IMR-90 (cell line): Measurements from ENCODE around the gene PCDHGA9. TPM values are rescaled to one million over a fixed set of nuclear protein-coding genes. Genes with fewer than 3 reads are reported as not detected.
A peak's percentile ranks its signal among the peaks of the same experiment; 100 is the strongest.

Source experiments
- ATAC-seq: fragments of 200-7000 bp; cut with Tn5 transposase; 2 replicates; pipeline ENCODE4 v1.9.1; 2020; ENCODE audit warnings: low read depth, mild to moderate bottlenecking, moderate library complexity
- BruUV-seq: library from RNA; stranded (reverse); fragments of 400-500 nt; replicated peaks from 2 replicates; lab custom pipeline; 2021; lab: Mats Ljungman, UMichigan
- CTCF ChIA-PET: fragments of 300-600 bp; formaldehyde crosslinking; extraction: SDS; loops from one replicate; lab custom pipeline; 2021; ENCODE audit warnings: antibody characterized with exemption; lab: Yijun Ruan, JAX
- POLR2A ChIA-PET: fragments of 300-600 bp; sonication (Branson Sonifier 250); formaldehyde crosslinking; loops from one replicate; lab custom pipeline; 2022; ENCODE audit warnings: antibody characterized with exemption; ENCODE audit not compliant: unreplicated experiment; lab: Charles Lee
- DNase-seq: peaks from one replicate; pipeline ENCODE4 v3.0.0; 2013
- H2AFZ ChIP-seq: replicated peaks from 2 replicates; pipeline ENCODE3; 2013; ENCODE audit warnings: low read length, mild to moderate bottlenecking; ENCODE audit not compliant: poor library complexity
- H2AK5ac ChIP-seq: 2 replicates; pipeline ENCODE4 v1.6.1; 2013; ENCODE audit warnings: low read depth, low read length, inconsistent platforms
- H2AK9ac ChIP-seq: replicated peaks from 2 replicates; pipeline ENCODE3; 2013; ENCODE audit warnings: mild to moderate bottlenecking, low read depth, low read length, moderate library complexity; ENCODE audit not compliant: poor library complexity
- H2BK120ac ChIP-seq: 2 replicates; pipeline ENCODE4 v1.6.1; 2013; ENCODE audit warnings: low read depth, low read length, inconsistent platforms
- H2BK15ac ChIP-seq: 3 replicates; pipeline ENCODE4 v1.6.1; 2013; ENCODE audit warnings: low read depth, low read length, inconsistent platforms
- H2BK20ac ChIP-seq: 2 replicates; pipeline ENCODE4 v1.6.1; 2013; ENCODE audit warnings: low read depth, mild to moderate bottlenecking, inconsistent platforms, low read length, moderate library complexity
- H2BK5ac ChIP-seq: 2 replicates; pipeline ENCODE4 v1.6.1; 2013; ENCODE audit warnings: mild to moderate bottlenecking, low read depth, low read length, inconsistent platforms; ENCODE audit not compliant: poor library complexity, severe bottlenecking
- H3K14ac ChIP-seq: replicated peaks from 2 replicates; pipeline ENCODE4 v1.6.1; 2013; ENCODE audit warnings: low read depth, low read length, inconsistent platforms
- H3K18ac ChIP-seq: 2 replicates; pipeline ENCODE4 v1.6.1; 2013; ENCODE audit warnings: low read depth, low read length, control low read depth
- H3K23ac ChIP-seq: 2 replicates; pipeline ENCODE4 v1.6.1; 2013; ENCODE audit warnings: low read depth, low read length, inconsistent platforms
- H3K27ac ChIP-seq: 2 replicates; pipeline ENCODE4 v1.5.1; 2013; ENCODE audit warnings: mild to moderate bottlenecking, control low read depth, low read length; ENCODE audit not compliant: insufficient read depth
- H3K27me3 ChIP-seq: 2 replicates; pipeline ENCODE4 v1.6.1; 2013; ENCODE audit warnings: low read length; ENCODE audit not compliant: control insufficient read depth, insufficient read depth
- H3K36me3 ChIP-seq: 2 replicates; pipeline ENCODE4 v1.6.1; 2013; ENCODE audit warnings: low read length, mixed read lengths; ENCODE audit not compliant: control insufficient read depth, insufficient read depth
- H3K4ac ChIP-seq: 2 replicates; pipeline ENCODE4 v1.6.1; 2013; ENCODE audit warnings: low read depth, low read length, inconsistent platforms
- H3K4me1 ChIP-seq: 2 replicates; pipeline ENCODE4 v1.6.1; 2013; ENCODE audit warnings: low read length, mixed read lengths; ENCODE audit not compliant: control insufficient read depth, insufficient read depth
- H3K4me2 ChIP-seq: 2 replicates; pipeline ENCODE4 v1.6.1; 2013; ENCODE audit warnings: low read depth, mild to moderate bottlenecking, control low read depth, low read length, moderate library complexity
- H3K4me3 ChIP-seq: 2 replicates; pipeline ENCODE4 v1.5.1; 2013; ENCODE audit warnings: low read depth, mild to moderate bottlenecking, control low read depth, low read length, moderate library complexity; ENCODE audit not compliant: insufficient read depth
- H3K56ac ChIP-seq: 2 replicates; pipeline ENCODE4 v1.6.1; 2013; ENCODE audit warnings: low read length, inconsistent platforms; ENCODE audit not compliant: insufficient read depth; ENCODE audit errors: extremely low read depth
- H3K79me1 ChIP-seq, 2 experiments: 2 replicates each; pipeline ENCODE4 v1.6.1; 2013; ENCODE audit warnings: low read length in 2 of 2, inconsistent platforms in 1 of 2, low read depth in 1 of 2
- H3K9ac ChIP-seq: 2 replicates; pipeline ENCODE4 v1.6.1; 2013; ENCODE audit warnings: low read depth, low read length, control low read depth
- H3K9me1 ChIP-seq: 2 replicates; pipeline ENCODE4 v1.6.1; 2013; ENCODE audit warnings: low read length, inconsistent platforms; ENCODE audit not compliant: insufficient read depth
- H3K9me3 ChIP-seq: 2 replicates; pipeline ENCODE4 v1.6.1; 2013; ENCODE audit warnings: low read length; ENCODE audit not compliant: control insufficient read depth, insufficient read depth
- H4K20me1 ChIP-seq: 2 replicates; pipeline ENCODE4 v1.6.1; 2013; ENCODE audit warnings: low read length, inconsistent platforms; ENCODE audit not compliant: insufficient read depth
- H4K5ac ChIP-seq: 2 replicates; pipeline ENCODE4 v1.6.1; 2013; ENCODE audit warnings: mild to moderate bottlenecking, low read depth, low read length, control low read depth
- H4K8ac ChIP-seq, 2 experiments: 2 replicates each; pipeline ENCODE4 v1.6.1; 2013; ENCODE audit warnings: low read depth in 2 of 2, low read length in 2 of 2, control low read depth in 1 of 2, inconsistent platforms in 1 of 2
- H4K91ac ChIP-seq: 2 replicates; pipeline ENCODE4 v1.6.1; 2013; ENCODE audit warnings: low read depth, low read length, inconsistent platforms; ENCODE audit not compliant: insufficient read depth
- NFE2L2 ChIP-seq: fragments of 150-350 bp; IDR thresholded peaks from 2 replicates; pipeline ENCODE4 v1.6.1; 2016; ENCODE audit warnings: low read depth, mild to moderate bottlenecking, low read length
- WGBS, 2 experiments: methylation state at CpG; one replicate each; pipeline versions ENCODE4 v1.1.5 to v1.1.7; 2013; ENCODE audit warnings: missing lambda C conversion rate in 2 of 2; ENCODE audit not compliant: insufficient read length in 1 of 2; ENCODE audit errors: extremely low coverage in 2 of 2; 5-methylcytosine and 5-hydroxymethylcytosine counted together
- dilution Hi-C: fragments of 300-500 bp; cut with HindIII; formaldehyde crosslinking; loops from one replicate; pipeline ENCODE4 v1.14.3; 2018; ENCODE audit warnings: low sequenced_read_pairs; ENCODE audit not compliant: unreplicated experiment
- in situ Hi-C: fragments of 300-500 bp; cut with MboI; formaldehyde crosslinking; loops from 3 replicates; pipeline ENCODE4 v1.14.3; 2019; ENCODE audit warnings: low sequenced_read_pairs, inconsistent platforms, mixed read lengths
- intact Hi-C: fragments of 100-400 bp; cut with micrococcal nuclease; formaldehyde crosslinking; loops from 2 replicates; pipeline ENCODE4 v1.10.0; 2022
- polyA plus RNA-seq, 3 experiments: library from polyadenylated mRNA; depleted of rRNA; stranded (reverse); fragments of >200 nt; gene quantifications; 2 replicates each; pipeline ENCODE4 v1.2.3, GENCODE V29; 2012; ENCODE audit warnings: low replicate concordance in 1 of 3
- total RNA-seq: library from RNA; depleted of rRNA; stranded (reverse); fragments of >200 nt; gene quantifications from 2 replicates; pipeline ENCODE4 v1.2.3, GENCODE V29; 2012

Gene PCDHGA9
- total and polyA plus RNA-seq, 2 of the 4 experiments (the other 2 are of a cell fraction) = 1.8 to 4.5 TPM

DNA sequence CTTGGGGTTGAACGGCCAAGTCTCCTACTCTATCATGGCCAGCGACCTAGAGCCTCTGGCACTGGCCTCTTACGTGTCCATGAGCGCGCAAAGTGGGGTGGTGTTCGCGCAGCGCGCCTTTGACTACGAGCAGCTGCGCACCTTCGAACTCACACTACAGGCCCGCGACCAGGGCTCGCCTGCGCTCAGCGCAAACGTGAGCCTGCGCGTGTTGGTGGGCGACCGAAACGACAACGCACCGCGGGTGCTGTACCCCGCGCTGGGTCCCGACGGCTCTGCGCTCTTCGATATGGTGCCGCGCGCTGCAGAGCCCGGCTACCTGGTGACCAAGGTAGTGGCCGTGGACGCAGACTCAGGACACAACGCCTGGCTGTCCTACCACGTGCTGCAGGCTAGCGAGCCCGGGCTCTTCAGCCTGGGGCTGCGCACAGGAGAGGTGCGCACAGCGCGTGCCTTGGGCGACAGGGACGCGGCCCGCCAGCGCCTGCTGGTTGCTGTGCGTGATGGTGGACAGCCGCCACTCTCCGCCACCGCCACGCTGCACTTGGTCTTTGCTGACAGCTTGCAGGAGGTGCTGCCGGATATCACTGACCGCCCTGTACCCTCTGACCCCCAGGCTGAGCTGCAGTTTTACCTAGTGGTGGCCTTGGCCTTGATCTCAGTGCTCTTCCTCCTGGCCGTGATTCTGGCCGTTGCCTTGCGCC, 2.9 kb upstream of the PCDHGA9 start:
- Histone ChIP-seq H4K5ac (no peak overlapping the region), H3K9ac (no peak overlapping the region), H2AFZ (peak overlapping the region; percentile 58), H3K9me3 (peaks cover 46% of the 10 kb centered on the region), H2AK5ac (no peak overlapping the region), H2BK15ac (no peak overlapping the region), H4K8ac (no peak overlapping the region), H3K4me1 (no peaks in the 10 kb centered on the region), H3K14ac (no peak overlapping the region), H2BK20ac (no peak overlapping the region), H2AK9ac (peak overlapping the region; percentile 26), H3K4ac (no peak overlapping the region), H3K9me1 (no peaks in the 10 kb centered on the region), H3K36me3 (peaks cover 18% of the 10 kb centered on the region), H4K20me1 (no peaks in the 10 kb centered on the region), H3K4me3 (peak overlapping the region; percentile 13; the same call in 1 of the 2 replicates), H3K23ac (no peak overlapping the region), H3K56ac (no peak overlapping the region), H3K4me2 (peak overlapping the region; percentile 42; the same call in 1 of the 2 replicates), H3K27me3 (no peaks in the 10 kb centered on the region), H3K79me1 (peaks cover 13 to 22% of the 10 kb centered on the region in 2 experiments), H3K27ac (no peak overlapping the region), H3K18ac (no peak overlapping the region), H2BK120ac (no peak overlapping the region), H2BK5ac (no peak overlapping the region), H4K91ac (no peak overlapping the region)
- ChIA-PET POLR2A (no interaction called here), CTCF (no interaction called here)
- 40% methylated on average over 39 of the region's 61 CpGs; no CpG with 5 or more reads in 1 of the 2 experiments for WGBS, 2 experiments
- no peak for TF ChIP-seq NFE2L2
- intact Hi-C loops (no loop called here), in situ Hi-C loops (no loop called here), dilution Hi-C loops (no loop called here)
- DNase-seq (no peak), ATAC-seq (no peak)
- no TSS peak for BruUV-seq
